Activated CD8-positive, alpha-beta T cell treated with anti-CD3 and anti-CD28 coated beads for 36 hours (primary cell): ENCODE data around the gene KRTAP10-9. TPM values are rescaled to one million over a fixed set of nuclear protein-coding genes. Genes with fewer than 3 reads are reported as not detected.
"Not testable (repeated sequence)": the region's sequence is repeated elsewhere in the genome, so short reads cannot be mapped to it uniquely, and the experiment has no call there.

ENCODE experiments used
- ATAC-seq: fragments of 200-7000 bp; cut with Tn5 transposase; one replicate; pipeline ENCODE4 v1.10.0; 2021; ENCODE audit warnings: mild to moderate bottlenecking, moderate library complexity
- CTCF ChIA-PET: fragments of 350-600 bp; sonication (Branson Sonifier 250); formaldehyde crosslinking; loops from one replicate; lab custom pipeline; 2021; ENCODE audit warnings: antibody characterized with exemption; lab: Charles Lee
- POLR2A ChIA-PET: fragments of 350-600 bp; sonication (Branson Sonifier 250); formaldehyde crosslinking; loops from one replicate; lab custom pipeline; 2021; ENCODE audit warnings: antibody characterized with exemption; lab: Charles Lee
- DNase-seq: peaks from one replicate; pipeline ENCODE4 v3.0.0-alpha.2; 2020
- H3K27ac Mint-ChIP-seq: one replicate; pipeline ENCODE4 v1.8.0; 2021; ENCODE audit warnings: mild to moderate bottlenecking, mixed read lengths
- H3K27me3 Mint-ChIP-seq: one replicate; pipeline ENCODE4 v1.8.0; 2021; ENCODE audit warnings: mixed read lengths
- H3K36me3 Mint-ChIP-seq: one replicate; pipeline ENCODE4 v1.8.0; 2021; ENCODE audit warnings: low read depth, mixed read lengths
- H3K4me1 Mint-ChIP-seq: one replicate; pipeline ENCODE4 v1.8.0; 2021; ENCODE audit warnings: low read depth, mixed read lengths
- H3K4me3 Mint-ChIP-seq: one replicate; pipeline ENCODE4 v1.8.0; 2021; ENCODE audit warnings: mild to moderate bottlenecking, moderate library complexity, mixed read lengths
- H3K9me3 Mint-ChIP-seq: one replicate; pipeline ENCODE4 v1.8.0; 2021; ENCODE audit warnings: mixed read lengths
- CTCF ChIP-seq: fragments of 200-600 bp; IDR thresholded peaks from one replicate; pipeline ENCODE4 v1.8.0; 2022; ENCODE audit warnings: antibody characterized with exemption, mild to moderate bottlenecking
- intact Hi-C: fragments of 100-400 bp; cut with micrococcal nuclease; formaldehyde crosslinking; loops from one replicate; pipeline ENCODE4 v1.10.0; 2022
- total RNA-seq, 2 experiments: library from RNA; stranded (reverse); gene quantifications; one replicate each; pipeline ENCODE4 v1.2.3, GENCODE V29; 2021

Gene KRTAP10-9
- total RNA-seq, 2 experiments from 2014 or later: not detected

GRCh38 chr21:44656868-44657267 is 30.0 kb downstream of the KRTAP10-9 start:
- peaks cover 37% of the 10 kb centered on the region for H3K9me3 Mint-ChIP-seq
- POLR2A ChIA-PET: no interaction called here
- no peak for ATAC-seq
- intact Hi-C loops: no loop called here
- TF ChIP-seq CTCF: no peak
- CTCF ChIA-PET: no interaction called here
- DNase-seq: no peak
- H3K4me1 Mint-ChIP-seq: peaks cover 62% of the 10 kb centered on the region
- H3K4me3 Mint-ChIP-seq: no peak overlapping the region
- H3K36me3 Mint-ChIP-seq: peaks cover 28% of the 10 kb centered on the region
- no peaks in the 10 kb centered on the region for H3K27me3 Mint-ChIP-seq
- H3K27ac Mint-ChIP-seq: peak overlapping the region; percentile 87

GRCh38 chr21:44657635-44658540 is 31.0 kb downstream of the KRTAP10-9 start, which contains the start of gene KRTAP12-3:
Gene KRTAP12-3, plus strand, starts transcription at chr21:44657932. Its CDS starts 48 bp downstream, at chr21:44657980.
- H3K4me3 Mint-ChIP-seq: peak within 1 kb of the TSS; percentile 43
- ChIA-PET CTCF (interaction anchor here (1.0 kb wide), 1 partner anchor 147 kb away, joined by 3 read pairs; no protein-coding TSS in a partner anchor), POLR2A (interaction anchor here (1.4 kb wide), 1 partner anchor 10 kb away, joined by 4 read pairs; no protein-coding TSS in a partner anchor)
- H3K4me1 Mint-ChIP-seq: peaks cover 62% of the 10 kb centered on the region
- no peaks in the 10 kb centered on the region for H3K27me3 Mint-ChIP-seq
- H3K27ac Mint-ChIP-seq: peak within 1 kb of the TSS; percentile 87
- TF ChIP-seq CTCF: no peak
- intact Hi-C loops: no loop called here
- DNase-seq (peak; percentile 40), ATAC-seq (peak; percentile 61)
- peaks cover 28% of the 10 kb centered on the region for H3K36me3 Mint-ChIP-seq
- H3K9me3 Mint-ChIP-seq: peaks cover 38% of the 10 kb centered on the region

GRCh38 chr21:44658541-44658910 is 31.6 kb downstream of the KRTAP10-9 start:
- H3K27me3 Mint-ChIP-seq: no peaks in the 10 kb centered on the region
- DNase-seq (no peak), ATAC-seq (no peak)
- no peak overlapping the region for H3K4me3 Mint-ChIP-seq
- H3K36me3 Mint-ChIP-seq: peaks cover 28% of the 10 kb centered on the region
- intact Hi-C loops: no loop called here
- CTCF ChIA-PET: no interaction called here
- POLR2A ChIA-PET: interaction anchor here (0.6 to 1.4 kb wide), 2 partner anchors 9 to 17 kb away, joined by 4 read pairs; no protein-coding TSS in a partner anchor
- H3K27ac Mint-ChIP-seq: peak overlapping the region; percentile 87
- peaks cover 60% of the 10 kb centered on the region for H3K4me1 Mint-ChIP-seq
- TF ChIP-seq CTCF: no peak
- H3K9me3 Mint-ChIP-seq: peaks cover 39% of the 10 kb centered on the region

- H3K27ac Mint-ChIP-seq: peak overlapping the region; percentile 87
- intact Hi-C loops: no loop called here
- peaks cover 55% of the 10 kb centered on the region for H3K4me1 Mint-ChIP-seq
- no peak overlapping the region for H3K4me3 Mint-ChIP-seq
- H3K9me3 Mint-ChIP-seq: peaks cover 34% of the 10 kb centered on the region
- DNase-seq (peak; percentile 20), ATAC-seq (peak; percentile 45)
- TF ChIP-seq CTCF: no peak
- POLR2A ChIA-PET: interaction anchor here (0.6 to 1.4 kb wide), 2 partner anchors 9 to 17 kb away, joined by 4 read pairs; no protein-coding TSS in a partner anchor
- peaks cover 28% of the 10 kb centered on the region for H3K36me3 Mint-ChIP-seq
- CTCF ChIA-PET: no interaction called here
- H3K27me3 Mint-ChIP-seq: no peaks in the 10 kb centered on the region
These were observed 32.2 kb downstream of the KRTAP10-9 start for GRCh38 chr21:44658913-44659595.

GRCh38 chr21:44661567-44661966 is 34.7 kb downstream of the KRTAP10-9 start:
- intact Hi-C loops, H3K4me3 Mint-ChIP-seq, POLR2A ChIA-PET, ATAC-seq, H3K27me3 Mint-ChIP-seq, H3K27ac Mint-ChIP-seq, DNase-seq, CTCF ChIA-PET: not testable (repeated sequence)
- peaks cover 16% of the 10 kb centered on the region for H3K9me3 Mint-ChIP-seq
- peaks cover 36% of the 10 kb centered on the region for H3K4me1 Mint-ChIP-seq
- H3K36me3 Mint-ChIP-seq: peaks cover 18% of the 10 kb centered on the region
